SK-N-SH (cell line): ENCODE measurements around the gene ATP2B3. TPM values are rescaled to one million over a fixed set of nuclear protein-coding genes. Genes with fewer than 3 reads are reported as not detected.

Experiments used
- CTCF ChIA-PET: fragments of 300-600, 350-600 bp; formaldehyde crosslinking; extraction: SDS; loops from one replicate; lab custom pipeline; 2021; lab: Yijun Ruan, JAX
- POLR2A ChIA-PET: fragments of 350-600 bp; sonication (Branson Sonifier 250); formaldehyde crosslinking; extraction: SDS; loops from one replicate; lab custom pipeline; 2020; ENCODE audit warnings: antibody characterized with exemption, inconsistent platforms; lab: Yijun Ruan, JAX
- DNase-seq: peaks from one replicate; pipeline ENCODE4 v3.0.0; 2012
- H2AFZ ChIP-seq: fragments of 200-600 bp; sonication (generic); 2 replicates; pipeline ENCODE4 v1.8.1; 2016; ENCODE audit warnings: antibody characterized with exemption, mild to moderate bottlenecking, low read depth
- H3F3A ChIP-seq: fragments of 200-600 bp; sonication (generic); replicated peaks from 2 replicates; pipeline ENCODE3; 2016; ENCODE audit warnings: antibody characterized with exemption, mild to moderate bottlenecking; ENCODE audit not compliant: insufficient read depth
- H3K27ac ChIP-seq, 2 experiments: fragments of 200-500 bp in 1 of 2; fragments of 200-600 bp in 1 of 2; sonication (Bioruptor generic) in 1 of 2; sonication (generic), shearing (Covaris generic) in 1 of 2; 2 replicates each; pipeline versions ENCODE4 v1.5.1 to v1.6.1; 2014 to 2016; ENCODE audit warnings: low read depth in 2 of 2, inconsistent platforms in 1 of 2, low read length in 1 of 2, mild to moderate bottlenecking in 1 of 2, mixed read lengths in 1 of 2
- H3K27me3 ChIP-seq: fragments of 200-600 bp; sonication (generic), shearing (Covaris generic); 2 replicates; pipeline ENCODE4 v1.6.1; 2016; ENCODE audit warnings: mixed run types; ENCODE audit not compliant: insufficient read depth
- H3K36me3 ChIP-seq, 2 experiments: fragments of 200-500 bp in 1 of 2; fragments of 200-600 bp in 1 of 2; sonication (Bioruptor generic) in 1 of 2; sonication (generic) in 1 of 2; replicated peaks in 1 of 2; 2 replicates each; pipeline versions ENCODE3 to v1.5.1; 2014 to 2016; ENCODE audit warnings: low read length in 1 of 2, mild to moderate bottlenecking in 1 of 2; ENCODE audit not compliant: insufficient read depth in 2 of 2, control insufficient read depth in 1 of 2
- H3K4me1 ChIP-seq, 2 experiments: fragments of 200-500 bp in 1 of 2; fragments of 200-600 bp in 1 of 2; sonication (Bioruptor generic) in 1 of 2; sonication (generic), shearing (Covaris generic) in 1 of 2; 2 replicates each; pipeline versions ENCODE4 v1.5.1 to v1.6.1; 2014 to 2016; ENCODE audit warnings: low read depth in 1 of 2, low read length in 1 of 2, mixed run types in 1 of 2; ENCODE audit not compliant: insufficient read depth in 2 of 2, control insufficient read depth in 1 of 2
- H3K4me2 ChIP-seq: fragments of 200-600 bp; sonication (generic), shearing (Covaris generic); 2 replicates; pipeline ENCODE4 v1.6.1; 2017; ENCODE audit warnings: mixed run types
- H3K4me3 ChIP-seq, 2 experiments: fragments of 200-500 bp in 1 of 2; fragments of 200-600 bp in 1 of 2; sonication (Bioruptor generic) in 1 of 2; sonication (generic), shearing (Covaris generic) in 1 of 2; 2 replicates each; pipeline versions ENCODE4 v1.5.1 to v1.8.1; 2014 to 2016; ENCODE audit warnings: low read depth in 2 of 2, inconsistent platforms in 1 of 2, low read length in 1 of 2, mild to moderate bottlenecking in 1 of 2, mixed read lengths in 1 of 2, moderate library complexity in 1 of 2
- H3K79me2 ChIP-seq: fragments of 200-600 bp; sonication (generic); 2 replicates; pipeline ENCODE4 v1.8.1; 2017; ENCODE audit warnings: mild to moderate bottlenecking; ENCODE audit not compliant: insufficient read depth
- H3K9ac ChIP-seq: fragments of 200-600 bp; sonication (generic); 2 replicates; pipeline ENCODE4 v1.6.1; 2017; ENCODE audit warnings: mixed run types
- H3K9me2 ChIP-seq: fragments of 200-600 bp; sonication (generic); 2 replicates; pipeline ENCODE4 v1.6.1; 2017; ENCODE audit warnings: mixed run types
- H3K9me3 ChIP-seq: fragments of 200-600 bp; sonication (generic); 2 replicates; pipeline ENCODE4 v1.6.1; 2017; ENCODE audit warnings: mixed run types, mild to moderate bottlenecking, moderate library complexity
- H4K20me1 ChIP-seq: fragments of 200-600 bp; sonication (generic); 2 replicates; pipeline ENCODE4 v1.6.1; 2017; ENCODE audit warnings: mild to moderate bottlenecking, mixed run types; ENCODE audit not compliant: insufficient read depth
- ELF1 ChIP-seq: IDR thresholded peaks from 2 replicates; pipeline ENCODE4 v1.4.0; 2012
- NFIC ChIP-seq: IDR thresholded peaks from 2 replicates; pipeline ENCODE4 v1.4.0; 2012; ENCODE audit warnings: borderline replicate concordance
- POLR2AphosphoS5 ChIP-seq: IDR thresholded peaks from 2 replicates; pipeline ENCODE4 v1.6.1; 2012; ENCODE audit warnings: low read depth, low read length
- RFX5 ChIP-seq: IDR thresholded peaks from 2 replicates; pipeline ENCODE4 v1.6.1; 2012; ENCODE audit warnings: mild to moderate bottlenecking, improper control_type of control experiment, low read length
- SIN3A ChIP-seq: IDR thresholded peaks from 2 replicates; pipeline ENCODE4 v1.6.1; 2012; ENCODE audit warnings: low read depth, mild to moderate bottlenecking, low read length, moderate library complexity, borderline replicate concordance
- TAF1 ChIP-seq: IDR thresholded peaks from 2 replicates; pipeline ENCODE4 v1.6.1; 2012; ENCODE audit warnings: low read depth, mild to moderate bottlenecking, low read length, moderate library complexity, borderline replicate concordance
- TCF12 ChIP-seq: IDR thresholded peaks from 2 replicates; pipeline ENCODE4 v1.4.0; 2012
- YY1 ChIP-seq: IDR thresholded peaks from 2 replicates; pipeline ENCODE4 v1.4.0; 2012; ENCODE audit warnings: low read depth, mild to moderate bottlenecking
- WGBS: methylation state at CpG from one replicate; pipeline ENCODE4 v1.1.6; 2017; ENCODE audit warnings: low lambda C conversion rate; 5-methylcytosine and 5-hydroxymethylcytosine counted together
- polyA plus RNA-seq, 3 experiments: library from polyadenylated mRNA; depleted of rRNA; stranded (reverse); fragments of >200 nt; gene quantifications; 2 replicates each; pipeline ENCODE4 v1.2.3, GENCODE V29; 2012
- TF ChIP-seq, protein P1 (sequence below): IDR thresholded peaks from 2 replicates; pipeline ENCODE4 v1.6.1; 2012; ENCODE audit warnings: mild to moderate bottlenecking, low read depth, low read length, moderate library complexity

Gene ATP2B3
- polyA plus RNA-seq, 1 of the 3 experiments (the other 2 are of a cell fraction): 0.16 TPM

DNA sequence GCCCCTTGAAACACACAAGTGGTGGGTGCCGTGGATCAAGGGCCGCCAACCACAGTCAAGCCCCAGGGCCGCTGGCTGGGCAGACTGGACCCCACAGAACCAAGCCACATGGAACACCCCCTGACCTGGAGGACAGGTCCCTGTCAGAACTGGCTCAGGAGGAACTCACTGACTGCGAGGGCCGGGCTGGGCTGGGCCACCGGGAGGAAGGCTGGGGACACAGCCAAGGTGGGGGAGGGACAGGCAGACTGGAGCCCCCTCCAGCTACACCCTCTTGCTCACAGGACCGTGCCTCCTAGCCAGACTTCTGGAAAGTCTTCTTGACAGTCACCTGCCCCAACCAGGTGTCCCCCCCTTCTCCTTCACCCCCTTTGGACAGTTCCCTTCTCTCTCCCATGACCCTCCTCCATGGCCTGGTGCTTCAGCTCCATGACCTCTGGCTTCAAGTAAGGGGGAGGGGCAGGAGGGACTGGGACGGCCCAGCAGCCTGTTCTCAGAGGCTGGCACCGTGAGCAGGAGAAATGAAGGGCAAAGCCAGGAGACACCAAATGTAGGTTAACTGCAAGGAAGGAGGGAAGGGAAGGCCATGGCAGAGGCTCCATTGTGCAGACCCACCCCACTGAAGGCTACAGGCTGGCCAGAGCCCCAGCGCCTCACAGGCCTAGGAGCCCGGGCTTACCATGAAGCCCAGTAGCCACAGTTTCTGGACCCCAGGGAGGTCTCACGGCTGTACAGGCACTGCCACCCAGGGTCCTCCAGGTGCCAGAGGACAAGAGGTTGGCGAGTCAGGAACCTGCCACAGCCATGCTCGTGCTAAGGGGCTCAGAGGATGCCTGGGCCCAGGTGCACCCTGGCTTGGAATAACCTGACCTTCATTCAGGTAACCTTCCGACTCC lies 107.0 kb downstream of the ATP2B3 start:
- H3K4me1 ChIP-seq: no peaks in the 10 kb centered on the region; a peak in 1 of 4 replicates
- H3K79me2 ChIP-seq: no peaks in the 10 kb centered on the region
- no peak overlapping the region for H3K4me3 ChIP-seq
- H3K36me3 ChIP-seq: no peaks in the 10 kb centered on the region
- POLR2A ChIA-PET: no interaction called here
- 54% methylated on average over 5 of the region's 15 CpGs for WGBS
- no peaks in the 10 kb centered on the region for H3K9me2 ChIP-seq
- TF ChIP-seq TAF1 (no peak), YY1 (no peak), TCF12 (no peak), ELF1 (no peak), POLR2AphosphoS5 (no peak)
- TF ChIP-seq, all 33 proteins: peak for 0
- H3K27ac ChIP-seq: no peak overlapping the region
- CTCF ChIA-PET: interaction anchor here (0.6 to 1.8 kb wide), 3 partner anchors 13 to 139 kb away, joined by 3 to 5 read pairs (median 3); no protein-coding TSS in a partner anchor
- no peaks in the 10 kb centered on the region for H3F3A ChIP-seq
- no peak overlapping the region for H3K4me2 ChIP-seq
- no peak for DNase-seq
- H3K27me3 ChIP-seq: peaks cover 56% of the 10 kb centered on the region
- H3K9ac ChIP-seq: no peak overlapping the region
- H3K9me3 ChIP-seq: no peaks in the 10 kb centered on the region
- no peaks in the 10 kb centered on the region for H4K20me1 ChIP-seq
- H2AFZ ChIP-seq: no peak overlapping the region

DNA sequence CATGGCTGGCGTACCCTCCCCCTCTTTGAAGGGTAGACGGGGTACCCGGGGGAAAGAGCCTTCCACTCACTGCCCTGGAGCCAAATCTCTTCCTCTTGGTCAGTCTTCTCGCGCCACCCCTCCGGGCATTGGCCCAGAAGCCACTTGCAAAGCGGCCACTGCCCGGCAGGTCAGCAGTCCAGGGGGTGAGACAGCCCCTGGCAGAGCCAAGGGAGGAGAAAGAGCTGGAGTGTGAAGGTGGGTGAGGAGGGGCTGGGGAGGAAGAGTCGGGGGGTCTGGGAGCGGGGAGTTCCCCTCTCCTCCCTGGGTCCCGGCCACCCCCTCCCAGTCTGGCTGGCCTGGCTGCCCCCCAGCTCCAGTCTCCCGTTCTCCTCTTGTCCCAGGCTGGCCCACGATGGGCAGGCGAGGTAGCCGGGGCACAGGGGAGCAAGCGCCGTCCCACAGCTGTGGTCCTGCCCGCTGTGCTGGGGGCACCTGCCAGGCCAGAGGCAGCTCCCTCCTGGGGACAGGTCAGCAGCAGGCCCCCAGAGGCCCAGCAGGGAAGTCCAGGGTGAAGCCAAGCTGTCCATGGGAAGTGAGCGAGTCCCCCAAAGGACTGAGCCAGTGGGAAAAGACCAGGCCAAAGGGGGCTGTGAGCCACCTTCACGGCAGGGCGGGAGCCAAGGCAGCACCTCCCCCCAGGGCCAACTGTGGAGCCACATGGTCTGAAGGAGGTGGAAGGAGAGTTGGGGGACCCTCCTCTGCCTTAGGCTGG lies 108.0 kb downstream of the ATP2B3 start:
- no peak overlapping the region for H3K9ac ChIP-seq
- TF ChIP-seq NFIC (no peak), RFX5 (no peak), SIN3A (no peak), ELF1 (no peak)
- TF ChIP-seq, protein P1, sequence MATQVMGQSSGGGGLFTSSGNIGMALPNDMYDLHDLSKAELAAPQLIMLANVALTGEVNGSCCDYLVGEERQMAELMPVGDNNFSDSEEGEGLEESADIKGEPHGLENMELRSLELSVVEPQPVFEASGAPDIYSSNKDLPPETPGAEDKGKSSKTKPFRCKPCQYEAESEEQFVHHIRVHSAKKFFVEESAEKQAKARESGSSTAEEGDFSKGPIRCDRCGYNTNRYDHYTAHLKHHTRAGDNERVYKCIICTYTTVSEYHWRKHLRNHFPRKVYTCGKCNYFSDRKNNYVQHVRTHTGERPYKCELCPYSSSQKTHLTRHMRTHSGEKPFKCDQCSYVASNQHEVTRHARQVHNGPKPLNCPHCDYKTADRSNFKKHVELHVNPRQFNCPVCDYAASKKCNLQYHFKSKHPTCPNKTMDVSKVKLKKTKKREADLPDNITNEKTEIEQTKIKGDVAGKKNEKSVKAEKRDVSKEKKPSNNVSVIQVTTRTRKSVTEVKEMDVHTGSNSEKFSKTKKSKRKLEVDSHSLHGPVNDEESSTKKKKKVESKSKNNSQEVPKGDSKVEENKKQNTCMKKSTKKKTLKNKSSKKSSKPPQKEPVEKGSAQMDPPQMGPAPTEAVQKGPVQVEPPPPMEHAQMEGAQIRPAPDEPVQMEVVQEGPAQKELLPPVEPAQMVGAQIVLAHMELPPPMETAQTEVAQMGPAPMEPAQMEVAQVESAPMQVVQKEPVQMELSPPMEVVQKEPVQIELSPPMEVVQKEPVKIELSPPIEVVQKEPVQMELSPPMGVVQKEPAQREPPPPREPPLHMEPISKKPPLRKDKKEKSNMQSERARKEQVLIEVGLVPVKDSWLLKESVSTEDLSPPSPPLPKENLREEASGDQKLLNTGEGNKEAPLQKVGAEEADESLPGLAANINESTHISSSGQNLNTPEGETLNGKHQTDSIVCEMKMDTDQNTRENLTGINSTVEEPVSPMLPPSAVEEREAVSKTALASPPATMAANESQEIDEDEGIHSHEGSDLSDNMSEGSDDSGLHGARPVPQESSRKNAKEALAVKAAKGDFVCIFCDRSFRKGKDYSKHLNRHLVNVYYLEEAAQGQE: no peak
- POLR2A ChIA-PET: interaction anchor here (1.5 kb wide), 1 partner anchor 45 kb away, joined by 3 read pairs; no protein-coding TSS in a partner anchor

More for the DNA sequence above, 108.0 kb downstream of the ATP2B3 start:
- no peaks in the 10 kb centered on the region for H3K9me3 ChIP-seq
- no peaks in the 10 kb centered on the region for H4K20me1 ChIP-seq
- peaks cover 66% of the 10 kb centered on the region for H3K27me3 ChIP-seq
- no peaks in the 10 kb centered on the region for H3K9me2 ChIP-seq
- DNase-seq: peak; percentile 17
- no peak overlapping the region for H3K27ac ChIP-seq
- H3K79me2 ChIP-seq: no peaks in the 10 kb centered on the region
- H3K4me1 ChIP-seq: no peaks in the 10 kb centered on the region; a peak in 1 of 4 replicates
- H2AFZ ChIP-seq: no peak overlapping the region
- no peak overlapping the region for H3K4me3 ChIP-seq
- WGBS: 9% methylated on average over 6 of the region's 21 CpGs
- CTCF ChIA-PET: interaction anchor here (0.8 to 1.2 kb wide), 4 partner anchors 11 to 138 kb away, joined by 3 read pairs; no protein-coding TSS in a partner anchor
- H3K36me3 ChIP-seq: no peaks in the 10 kb centered on the region
- no peak overlapping the region for H3K4me2 ChIP-seq
- no peaks in the 10 kb centered on the region for H3F3A ChIP-seq
